AG04450 (cell line): ENCODE results near the gene MIA. TPM values are rescaled to one million over a fixed set of nuclear protein-coding genes. Genes with fewer than 3 reads are reported as not detected.

Experiments used
- CTCF ChIA-PET: fragments of 300-600, 350-600 bp; formaldehyde crosslinking; extraction: SDS; loops from one replicate; lab custom pipeline; 2022; ENCODE audit warnings: antibody characterized with exemption, inconsistent platforms; lab: Charles Lee
- POLR2A ChIA-PET: fragments of 350-600 bp; formaldehyde crosslinking; extraction: SDS; loops from one replicate; lab custom pipeline; 2021; ENCODE audit warnings: antibody characterized with exemption, inconsistent platforms; lab: Yijun Ruan, JAX
- DNase-seq: peaks from one replicate; pipeline ENCODE4 v3.0.0-alpha.2; 2011; ENCODE audit warnings: low read depth, low spot score
- H3K27ac ChIP-seq: one replicate; pipeline ENCODE4 v1.5.1; 2012; ENCODE audit warnings: low read depth, low read length, control low read depth
- H3K27me3 ChIP-seq: one replicate; pipeline ENCODE4 v1.6.0; 2012; ENCODE audit warnings: low read length; ENCODE audit not compliant: control insufficient read depth, insufficient read depth
- H3K4me3 ChIP-seq: 2 replicates; pipeline ENCODE4 v1.5.1; 2011; ENCODE audit warnings: mild to moderate bottlenecking, low read depth, low read length, control low read depth
- H3K9me3 ChIP-seq: 2 replicates; pipeline ENCODE4 v1.5.1; 2012; ENCODE audit warnings: low read length; ENCODE audit not compliant: control insufficient read depth, insufficient read depth
- CTCF ChIP-seq: IDR thresholded peaks from 2 replicates; pipeline ENCODE4 v1.5.1; 2011; ENCODE audit warnings: low read depth, low read length, control low read depth, inconsistent platforms
- polyA plus RNA-seq: library from polyadenylated mRNA; depleted of rRNA; stranded (reverse); fragments of >200 nt; gene quantifications from 2 replicates; pipeline ENCODE4 v1.2.3, GENCODE V29; 2011

The MIA gene
- polyA plus RNA-seq, 1 experiment, result not detected

- ChIA-PET POLR2A (interaction anchor here (0.6 to 1.8 kb wide), 10 partner anchors 9 to 105 kb away, joined by 3 to 28 read pairs (median 8); partner anchors contain the start of genes COQ8B, EGLN2, ITPKC and NUMBL), CTCF (interaction anchor here (0.8 to 1.7 kb wide), 2 partner anchors 87 to 115 kb away, joined by 3 to 7 read pairs; no protein-coding TSS in a partner anchor)
- TF ChIP-seq CTCF, result no peak
- Histone ChIP-seq H3K4me3 (peak within 1 kb of the TSS; percentile 94), H3K27me3 (no peaks in the 10 kb centered on the region), H3K27ac (peak within 1 kb of the TSS; percentile 96), H3K9me3 (no peaks in the 10 kb centered on the region)
- DNase-seq, result peak; percentile 100
Observed at GRCh38 chr19:40750058-40750873, 25.1 kb upstream of the MIA start, which contains the start of gene ACTMAP. Gene ACTMAP, minus strand, starts transcription at chr19:40750477. Its CDS starts 674 bp downstream, at chr19:40749803.

- DNase-seq, result peak; percentile 94
- no peaks in the 10 kb centered on the region for H3K9me3 ChIP-seq
- no peaks in the 10 kb centered on the region for H3K27me3 ChIP-seq
- ChIA-PET CTCF (interaction anchor here (1.7 kb wide), 1 partner anchor 88 kb away, joined by 7 read pairs; no protein-coding TSS in a partner anchor), POLR2A (interaction anchor here (0.6 to 1.8 kb wide), 10 partner anchors 9 to 105 kb away, joined by 3 to 28 read pairs (median 8); partner anchors contain the start of genes COQ8B, EGLN2, ITPKC and NUMBL)
- H3K4me3 ChIP-seq, result peak within 1 kb of the TSS; percentile 94
- TF ChIP-seq CTCF, result no peak
- peak within 1 kb of the TSS; percentile 96 for H3K27ac ChIP-seq
Observed at GRCh38 chr19:40750874-40751537, 24.3 kb upstream of the MIA start, which contains the start of gene SNRPA. Gene SNRPA, plus strand, starts transcription at chr19:40751203. Its CDS starts 206 bp downstream, at chr19:40751409.

GRCh38 chr19:40752257-40752781 lies 23.0 kb upstream of the MIA start:
- H3K9me3 ChIP-seq, result no peaks in the 10 kb centered on the region
- no peak for DNase-seq
- peak overlapping the region; percentile 94 for H3K4me3 ChIP-seq
- ChIA-PET CTCF (interaction anchor here (1.2 kb wide), 1 partner anchor 89 kb away, joined by 3 read pairs; no protein-coding TSS in a partner anchor), POLR2A (interaction anchor here (0.6 to 0.7 kb wide), 2 partner anchors 26 to 61 kb away, joined by 3 read pairs; partner anchors contain the start of gene RAB4B)
- no peak for TF ChIP-seq CTCF
- no peaks in the 10 kb centered on the region for H3K27me3 ChIP-seq
- H3K27ac ChIP-seq, result no peak overlapping the region

- no peaks in the 10 kb centered on the region for H3K9me3 ChIP-seq
- H3K27ac ChIP-seq, result no peak overlapping the region
- peak overlapping the region; percentile 1; the same call in 1 of the 2 replicates for H3K4me3 ChIP-seq
- ChIA-PET POLR2A (interaction anchor here (0.7 to 1.7 kb wide), 3 partner anchors 11 to 37 kb away, joined by 4 to 16 read pairs (median 7); no protein-coding TSS in a partner anchor), CTCF (interaction anchor here (2.2 kb wide), 1 partner anchor 121 kb away, joined by 5 read pairs; no protein-coding TSS in a partner anchor)
- no peak for DNase-seq
- no peak for TF ChIP-seq CTCF
- no peaks in the 10 kb centered on the region for H3K27me3 ChIP-seq
Observed at GRCh38 chr19:40754611-40755247, 20.6 kb upstream of the MIA start.
